GM19395 (cell line): ENCODE measurements around the gene STOML2.
A peak's percentile ranks its signal among the peaks of the same experiment; 100 is the strongest.
"Not testable (repeated sequence)": the region's sequence is repeated elsewhere in the genome, so short reads cannot be mapped to it uniquely, and the experiment has no call there.

ENCODE experiments used
- ATAC-seq: cut with Tn5 transposase; IDR thresholded peaks from one replicate; pipeline ENCODE4 v1.9.1; 2021; ENCODE audit warnings: mild to moderate bottlenecking, moderate library complexity; ENCODE audit not compliant: unreplicated experiment

Gene STOML2

GRCh38 chr9:35102769-35103659 is at the start of gene STOML2:
TSS of gene STOML2 (minus strand) at chr9:35103131. CDS start at chr9:35103094, 37 bp downstream.
- ATAC-seq = peak; percentile 98

- not testable (repeated sequence) for ATAC-seq
These were observed 45.1 kb upstream of the STOML2 start for GRCh38 chr9:35147941-35148563.

GRCh38 chr9:35142037-35142436 is 39.1 kb upstream of the STOML2 start:
- ATAC-seq = no peak

GRCh38 chr9:35140093-35140492 is 37.2 kb upstream of the STOML2 start:
- no peak for ATAC-seq

- no peak for ATAC-seq
These were observed 33.9 kb upstream of the STOML2 start for GRCh38 chr9:35136866-35137265.

- ATAC-seq = no peak
These were observed 33.1 kb upstream of the STOML2 start for GRCh38 chr9:35135988-35136387.

- no peak for ATAC-seq
These were observed 32.0 kb upstream of the STOML2 start for GRCh38 chr9:35134920-35135319.

- ATAC-seq = peak; percentile 53
These were observed 14.1 kb upstream of the STOML2 start for GRCh38 chr9:35116898-35117551.

- no peak for ATAC-seq
These were observed 13.6 kb upstream of the STOML2 start for GRCh38 chr9:35116539-35116897.

GRCh38 chr9:35115680-35116538 is 13.0 kb upstream of the STOML2 start, which contains the start of gene ATOSB:
TSS of gene ATOSB (minus strand) at chr9:35115862. CDS start at chr9:35108274, 7,588 bp downstream.
- peak; percentile 64 for ATAC-seq

GRCh38 chr9:35114840-35115628 is 12.1 kb upstream of the STOML2 start:
- no peak for ATAC-seq

GRCh38 chr9:35114113-35114839 is 11.3 kb upstream of the STOML2 start:
- ATAC-seq = no peak

- no peak for ATAC-seq
These were observed 9.5 kb upstream of the STOML2 start for GRCh38 chr9:35112257-35113020.

- peak; percentile 70 for ATAC-seq
These were observed 8.3 kb upstream of the STOML2 start for GRCh38 chr9:35111001-35111933.

GRCh38 chr9:35110327-35110761 is 7.4 kb upstream of the STOML2 start:
- no peak for ATAC-seq

- ATAC-seq = no peak
These were observed 6.1 kb upstream of the STOML2 start for GRCh38 chr9:35108946-35109575.

GRCh38 chr9:35108461-35108860 is 5.5 kb upstream of the STOML2 start:
- ATAC-seq = no peak
